Body of pancreas (tissue), 4 donors: ENCODE results near the gene SMARCD3. TPM values are rescaled to one million over a fixed set of nuclear protein-coding genes. Genes with fewer than 3 reads are reported as not detected.

Experiments
- ATAC-seq: fragments of 150-250 bp; one replicate; pipeline ENCODE4 v1.9.1; 2016
- DNase-seq, 4 donors: peaks; one replicate each; pipeline ENCODE4 v3.0.0-alpha.2; 2019
- H3K27ac ChIP-seq, 4 donors: fragments of 200-600 bp; sonication (generic); 1 replicate in 3 of 4; 2 replicates in 1 of 4; pipeline versions ENCODE4 v1.5.1 to v1.6.1; 2016 to 2019; ENCODE audit warnings: mild to moderate bottlenecking in 1 of 4, mixed read lengths in 1 of 4, moderate library complexity in 1 of 4
- H3K27me3 ChIP-seq, 2 donors: fragments of 200-600 bp; sonication (generic); one replicate each; pipeline ENCODE4 v1.6.0; 2016; ENCODE audit warnings: mild to moderate bottlenecking in 1 of 2
- H3K36me3 ChIP-seq, 2 donors: fragments of 200-600 bp; sonication (generic); replicated peaks in 1 of 2; 2 replicates each; pipeline ENCODE4 v1.5.1; 2016; ENCODE audit warnings: low read depth in 2 of 2; ENCODE audit not compliant: insufficient read depth in 1 of 2
- H3K4me1 ChIP-seq: fragments of 200-600 bp; sonication (generic); one replicate; pipeline ENCODE4 v1.6.0; 2016
- H3K4me3 ChIP-seq, 2 donors: fragments of 200-600 bp; sonication (generic); 1 replicate in 1 of 2; 2 replicates in 1 of 2; pipeline ENCODE4 v1.5.1; 2016 to 2019
- H3K9me3 ChIP-seq, 3 donors: fragments of 200-600 bp; sonication (generic); 1 replicate in 2 of 3; 2 replicates in 1 of 3; pipeline ENCODE4 v1.5.1; 2016
- CTCF ChIP-seq, 7 experiments: fragments of 450-650 bp in 4 of 7; fragments of 200-600 bp in 3 of 7; sonication (generic) in 3 of 7; IDR thresholded peaks; one replicate each; pipeline ENCODE4 v1.5.1; 2016 to 2019; ENCODE audit warnings: antibody characterized with exemption in 7 of 7
- POLR2A ChIP-seq, 3 donors: fragments of 450-650 bp; IDR thresholded peaks; one replicate each; pipeline ENCODE4 v1.6.1; 2016; ENCODE audit warnings: antibody characterized with exemption in 3 of 3, mild to moderate bottlenecking in 2 of 3
- WGBS, 2 donors: methylation state at CpG; one replicate each; pipeline ENCODE4 v1.1.5; 2017; 5-methylcytosine and 5-hydroxymethylcytosine counted together
- intact Hi-C: fragments of 100-400 bp; cut with DNase I; formaldehyde crosslinking; loops from one replicate; pipeline ENCODE4 v1.15.1; 2023
- total RNA-seq, 2 donors: library from RNA; depleted of rRNA; stranded (reverse); fragments of >200 nt; gene quantifications; one replicate each; pipeline ENCODE4 v1.1.0, GENCODE V29; 2016

The SMARCD3 gene
- total RNA-seq, 2 donors from 2014 or later: 22.3 to 37.2 TPM

- 76 to 82% methylated on average over 12 to 17 of the region's 17 CpGs for WGBS, 2 donors
- Histone ChIP-seq H3K27ac (peak overlapping the region in 3 of 4 donors; percentile 72 to 93 (median 93)), H3K4me1 (peaks cover 35% of the 10 kb centered on the region), H3K9me3 (no peaks in the 10 kb centered on the region), H3K27me3 (no peaks in the 10 kb centered on the region), H3K36me3 (no peaks in the 10 kb centered on the region), H3K4me3 (no peak overlapping the region)
- TF ChIP-seq CTCF (IDR thresholded peaks at IDR 0.05) (no peak), POLR2A (IDR thresholded peaks at IDR 0.05) (no peak)
- DNase-seq: no peak
- no peak for ATAC-seq
- intact Hi-C loops: no loop called here
These were observed 4.6 kb upstream of the SMARCD3 start for GRCh38 chr7:151252961-151253711.

DNA sequence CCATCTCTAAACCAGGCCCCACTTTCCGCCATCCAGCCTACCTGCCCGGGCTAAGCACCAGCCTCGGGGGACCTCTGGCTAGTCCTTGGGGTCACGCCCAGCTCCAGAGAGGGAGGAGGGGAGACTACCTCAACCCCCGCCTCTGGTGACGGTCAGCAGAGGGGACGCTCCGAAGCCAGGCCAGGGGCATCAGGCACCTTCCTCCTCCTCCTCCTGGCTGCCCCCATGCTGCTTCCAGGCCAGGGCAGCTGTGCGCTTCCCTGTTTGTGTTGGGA is 4.0 kb upstream of the SMARCD3 start:
- Histone ChIP-seq H3K27ac (peak overlapping the region; percentile 62 to 93 (median 82)), H3K4me3 (no peak overlapping the region), H3K36me3 (no peaks in the 10 kb centered on the region), H3K27me3 (no peaks in the 10 kb centered on the region), H3K9me3 (no peaks in the 10 kb centered on the region), H3K4me1 (peaks cover 41% of the 10 kb centered on the region)
- no peak for DNase-seq
- intact Hi-C loops: no loop called here
- TF ChIP-seq POLR2A (IDR thresholded peaks at IDR 0.05): no peak
- TF ChIP-seq CTCF (IDR thresholded peaks at IDR 0.05): no peak
- no peak for ATAC-seq
- 38 to 43% methylated on average over 6 to 8 of the region's 9 CpGs for WGBS, 2 donors

- no peak overlapping the region for H3K4me3 ChIP-seq
- peak in 2 of 3 donors; percentile 49 to 55 for TF ChIP-seq POLR2A (IDR thresholded peaks at IDR 0.05)
- TF ChIP-seq CTCF (IDR thresholded peaks at IDR 0.05): no peak
- intact Hi-C loops: no loop called here
- peak overlapping the region; percentile 62 to 93 (median 90) for H3K27ac ChIP-seq
- no peaks in the 10 kb centered on the region for H3K36me3 ChIP-seq
- peaks cover 47% of the 10 kb centered on the region for H3K4me1 ChIP-seq
- ATAC-seq (peak; percentile 66), DNase-seq (peak; percentile 69 to 78 (median 75))
- 4 to 12% methylated on average over 21 to 63 of the region's 79 CpGs for WGBS, 2 donors
- H3K27me3 ChIP-seq: no peaks in the 10 kb centered on the region
- no peaks in the 10 kb centered on the region for H3K9me3 ChIP-seq
These were observed 3.4 kb upstream of the SMARCD3 start for GRCh38 chr7:151251689-151252560.

GRCh38 chr7:151251328-151251688 is 2.8 kb upstream of the SMARCD3 start:
- Histone ChIP-seq H3K4me1 (peaks cover 53% of the 10 kb centered on the region), H3K4me3 (no peak overlapping the region), H3K27ac (peak overlapping the region in 3 of 4 donors; percentile 87 to 93 (median 93)), H3K9me3 (no peaks in the 10 kb centered on the region), H3K27me3 (no peaks in the 10 kb centered on the region), H3K36me3 (no peaks in the 10 kb centered on the region)
- DNase-seq (no peak), ATAC-seq (no peak)
- TF ChIP-seq POLR2A (IDR thresholded peaks at IDR 0.05) (no peak), CTCF (IDR thresholded peaks at IDR 0.05) (no peak)
- WGBS, 2 donors: 0 to 5% methylated on average over 2 to 17 of the region's 19 CpGs
- intact Hi-C loops: no loop called here
